NCI-H748 treated with DMSO at 0.1 percent for 48 hours (cell line): ENCODE data around the gene SMYD4.
"Not testable (repeated sequence)": the region's sequence is repeated elsewhere in the genome, so short reads cannot be mapped to it uniquely, and the experiment has no call there.

Experiments used
- DNase-seq: peaks from one replicate; lab custom pipeline; 2025; lab: John Stamatoyannopoulos, UW

SMYD4 gene

DNA sequence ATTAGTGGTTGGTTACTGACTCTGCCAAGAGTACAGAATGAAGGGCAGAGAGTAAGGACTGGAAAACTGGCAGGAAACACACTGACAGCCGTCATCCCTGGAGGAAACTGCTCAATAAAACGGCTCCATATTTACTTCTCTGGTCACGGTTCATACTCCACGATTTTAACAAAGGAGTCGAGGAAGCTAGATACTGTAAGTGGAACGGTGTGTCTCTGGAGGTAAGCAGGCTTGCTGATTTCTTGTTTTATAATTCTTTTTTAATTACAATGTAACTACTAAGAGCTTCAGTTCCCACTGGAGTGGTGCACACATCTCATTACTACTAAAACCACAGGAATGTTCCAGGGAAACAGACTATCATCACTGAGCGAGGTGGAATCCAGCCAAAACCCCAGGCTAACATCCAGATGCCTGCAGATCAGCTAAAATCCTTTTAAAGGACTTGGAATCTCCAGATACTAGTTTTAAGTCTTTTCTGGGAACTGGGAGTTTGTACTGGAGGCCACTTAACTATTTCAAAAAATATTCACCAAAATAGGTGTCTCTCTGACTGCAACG lies 50.1 kb downstream of the SMYD4 start:
- DNase-seq: no peak

DNA sequence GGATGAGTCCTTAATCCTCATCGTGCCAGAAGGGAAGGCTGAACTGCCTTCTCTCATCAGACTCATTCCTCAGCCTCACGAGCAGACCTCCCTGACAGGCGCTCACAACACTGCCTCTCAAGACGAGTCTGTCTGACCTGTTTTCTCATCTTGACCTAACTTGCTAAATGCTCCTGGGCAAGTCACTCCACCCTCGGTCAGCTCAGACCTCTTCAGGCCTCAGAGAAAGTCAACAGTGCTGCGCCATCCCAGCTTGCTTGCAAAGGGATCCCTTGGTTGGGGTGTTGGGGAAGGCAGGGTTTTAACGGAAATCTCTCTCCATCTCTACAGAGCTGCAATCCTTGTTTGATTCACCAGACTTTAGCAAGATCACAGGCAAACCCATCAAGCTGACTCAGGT lies 52.8 kb downstream of the SMYD4 start:
- no peak for DNase-seq

DNA sequence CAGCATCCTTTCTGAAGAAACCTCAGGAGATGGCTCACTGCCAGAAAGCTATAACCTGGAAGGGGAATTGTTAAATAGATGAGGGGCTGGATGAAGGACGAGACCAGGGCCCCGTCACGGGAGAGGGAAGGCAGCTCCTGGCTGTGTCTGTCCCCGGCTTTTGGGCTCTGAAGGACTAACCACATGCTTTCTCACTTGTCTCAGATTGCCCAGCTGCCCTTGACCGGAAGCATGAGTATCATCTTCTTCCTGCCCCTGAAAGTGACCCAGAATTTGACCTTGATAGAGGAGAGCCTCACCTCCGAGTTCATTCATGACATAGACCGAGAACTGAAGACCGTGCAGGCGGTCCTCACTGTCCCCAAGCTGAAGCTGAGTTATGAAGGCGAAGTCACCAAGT lies 53.4 kb downstream of the SMYD4 start:
- no peak for DNase-seq

DNA sequence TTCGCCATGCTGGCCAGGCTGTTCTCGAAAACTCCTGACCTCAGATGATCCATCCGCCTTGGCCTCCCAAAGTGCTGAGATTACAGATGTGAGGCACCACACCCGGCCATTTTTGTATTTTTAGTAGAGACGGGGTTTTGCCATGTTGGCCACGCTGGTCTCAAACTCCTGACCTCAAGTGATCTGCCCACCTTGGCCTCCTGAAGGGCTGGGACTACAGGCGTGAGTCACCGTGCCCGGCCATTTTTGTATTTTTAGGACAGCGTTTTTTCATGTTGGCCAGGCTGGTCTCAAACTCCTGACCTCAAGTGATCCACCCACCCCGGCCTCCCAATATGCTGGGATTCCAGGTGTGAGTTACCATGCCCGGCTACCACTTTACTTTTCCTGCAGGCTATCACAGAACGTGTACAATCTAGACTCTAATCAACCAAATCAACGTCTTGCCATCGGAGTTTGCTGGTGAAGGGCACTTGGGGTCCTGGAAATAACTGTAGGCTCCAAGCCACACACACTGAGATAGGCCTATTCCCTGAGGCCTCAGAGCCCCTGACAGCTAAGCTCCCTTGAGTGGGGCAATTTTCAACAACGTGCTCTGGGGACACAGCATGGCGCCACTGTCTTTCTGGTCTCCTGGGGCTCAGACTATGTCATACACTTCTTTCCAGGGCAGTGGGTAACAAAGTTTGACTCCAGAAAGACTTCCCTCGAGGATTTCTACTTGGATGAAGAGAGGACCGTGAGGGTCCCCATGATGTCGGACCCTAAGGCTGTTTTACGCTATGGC lies 55.1 kb downstream of the SMYD4 start:
- DNase-seq: no peak

DNA sequence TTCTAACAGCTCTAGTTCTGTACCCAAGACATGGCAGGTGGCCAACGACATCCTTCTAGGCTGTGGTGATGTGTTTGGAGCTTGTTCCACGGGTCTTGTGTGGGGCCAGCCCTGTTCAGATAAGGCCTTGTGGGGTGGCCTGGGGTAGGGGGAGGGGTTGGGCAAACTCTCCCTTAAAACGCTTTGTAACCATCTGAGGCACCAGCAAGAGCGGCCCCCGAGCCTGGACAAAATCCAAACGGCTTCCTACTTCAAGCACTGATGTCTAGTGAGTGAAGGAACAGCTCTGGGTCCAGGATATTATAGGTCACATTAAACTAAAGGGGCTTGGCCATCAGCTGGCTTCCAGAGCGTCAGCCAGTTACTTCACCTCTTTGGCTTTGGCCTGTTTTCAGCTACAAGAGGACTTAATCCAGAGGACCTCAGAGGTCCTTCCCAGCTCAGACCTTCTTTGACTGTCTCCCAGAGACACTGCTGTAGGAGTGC lies 56.0 kb downstream of the SMYD4 start:
- DNase-seq: no peak

DNA sequence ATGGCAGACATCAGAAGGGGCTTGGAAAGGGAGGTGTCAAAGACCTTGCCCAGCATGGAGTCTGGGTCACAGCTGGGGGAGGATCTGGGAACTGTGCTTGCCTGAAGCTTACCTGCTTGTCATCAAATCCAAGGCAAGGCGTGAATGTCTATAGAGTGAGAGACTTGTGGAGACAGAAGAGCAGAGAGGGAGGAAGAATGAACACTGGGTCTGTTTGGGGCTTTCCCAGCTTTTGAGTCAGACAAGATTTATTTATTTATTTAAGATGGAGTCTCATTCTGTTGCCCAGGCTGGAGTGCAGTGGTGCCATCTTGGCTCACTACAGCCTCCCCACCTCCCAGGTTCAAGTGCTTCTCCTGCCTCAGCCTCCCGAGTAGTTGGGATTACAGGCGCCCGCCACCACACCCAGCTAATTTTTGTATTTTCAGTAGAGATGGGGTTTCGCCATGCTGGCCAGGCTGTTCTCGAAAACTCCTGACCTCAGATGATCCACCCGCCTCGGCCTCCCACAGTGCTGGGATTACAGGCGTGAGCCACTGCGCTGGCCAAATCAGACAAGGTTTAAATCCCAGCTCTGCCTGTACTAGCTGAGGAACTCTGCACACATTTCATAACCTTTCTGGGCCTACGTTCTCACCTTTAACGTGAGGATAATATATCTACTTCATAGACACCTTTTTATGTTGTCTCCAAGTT lies 56.6 kb downstream of the SMYD4 start:
- DNase-seq: not testable (repeated sequence)

DNA sequence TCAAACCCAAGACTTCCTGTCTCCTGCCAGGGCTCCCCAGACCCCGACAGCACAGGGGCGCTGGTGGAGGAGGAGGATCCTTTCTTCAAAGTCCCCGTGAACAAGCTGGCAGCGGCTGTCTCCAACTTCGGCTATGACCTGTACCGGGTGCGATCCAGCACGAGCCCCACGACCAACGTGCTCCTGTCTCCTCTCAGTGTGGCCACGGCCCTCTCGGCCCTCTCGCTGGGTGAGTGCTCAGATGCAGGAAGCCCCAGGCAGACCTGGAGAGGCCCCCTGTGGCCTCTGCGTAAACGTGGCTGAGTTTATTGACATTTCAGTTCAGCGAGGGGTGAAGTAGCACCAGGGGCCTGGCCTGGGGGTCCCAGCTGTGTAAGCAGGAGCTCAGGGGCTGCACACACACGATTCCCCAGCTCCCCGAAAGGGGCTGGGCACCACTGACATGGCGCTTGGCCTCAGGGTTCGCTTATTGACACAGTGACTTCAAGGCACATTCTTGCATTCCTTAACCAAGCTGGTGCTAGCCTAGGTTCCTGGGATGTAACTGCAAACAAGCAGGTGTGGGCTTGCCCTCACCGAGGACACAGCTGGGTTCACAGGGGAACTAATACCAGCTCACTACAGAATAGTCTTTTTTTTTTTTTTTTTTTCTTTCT lies 59.8 kb downstream of the SMYD4 start:
- no peak for DNase-seq

DNA sequence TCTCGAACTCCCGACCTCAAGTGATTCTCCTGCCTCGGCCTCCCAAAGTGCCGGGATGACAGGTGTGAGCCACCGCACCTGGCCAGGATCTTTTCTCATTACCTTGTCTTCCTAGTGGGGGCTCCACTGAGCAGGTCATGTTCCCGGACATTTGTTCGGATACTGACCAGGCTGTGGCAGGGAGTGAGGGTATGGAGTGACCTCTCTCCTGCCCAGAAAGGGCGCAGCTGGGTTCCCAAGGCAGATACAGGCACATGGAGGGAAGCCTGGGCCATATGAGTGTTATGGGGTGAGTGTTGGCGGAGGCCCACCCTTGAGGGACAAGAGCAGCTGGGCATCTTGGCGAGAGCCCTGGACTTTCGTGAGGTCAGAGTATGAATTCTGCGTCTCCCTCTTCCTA lies 62.3 kb downstream of the SMYD4 start:
- no peak for DNase-seq

DNA sequence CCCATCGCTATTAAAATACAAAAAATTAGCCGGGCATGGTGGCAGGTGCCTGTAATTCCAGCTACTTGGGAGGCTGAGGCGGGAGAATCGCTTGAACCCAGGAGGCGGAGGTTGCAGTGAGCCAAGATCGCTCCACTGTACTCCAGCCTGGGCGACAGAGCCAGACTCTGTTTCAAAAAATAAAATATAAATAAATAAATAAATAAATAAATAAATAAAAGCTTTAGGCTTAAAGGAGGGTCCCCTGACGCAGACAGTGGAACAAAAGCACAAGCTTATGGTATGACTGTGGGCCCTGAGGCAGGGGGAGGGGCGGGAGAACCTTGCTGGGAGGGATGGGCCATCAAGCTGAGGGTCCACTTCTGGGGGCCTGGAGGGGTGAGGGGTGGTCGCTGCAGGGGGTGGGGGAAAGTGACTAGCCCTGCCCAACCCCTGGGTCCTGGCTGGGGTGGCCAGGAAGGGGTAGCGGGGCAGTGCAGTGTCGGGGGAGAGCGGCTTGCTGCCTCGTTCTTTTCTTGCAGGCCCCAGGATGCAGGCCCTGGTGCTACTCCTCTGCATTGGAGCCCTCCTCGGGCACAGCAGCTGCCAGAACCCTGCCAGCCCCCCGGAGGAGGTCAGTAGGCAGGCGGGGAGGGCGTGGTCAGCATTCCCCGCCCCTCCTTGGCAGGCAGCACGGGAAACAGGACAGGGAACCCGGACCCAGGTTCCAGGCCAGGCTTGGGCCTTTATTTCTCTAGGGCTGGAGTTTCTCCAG lies 63.1 kb downstream of the SMYD4 start:
- DNase-seq: no peak

DNA sequence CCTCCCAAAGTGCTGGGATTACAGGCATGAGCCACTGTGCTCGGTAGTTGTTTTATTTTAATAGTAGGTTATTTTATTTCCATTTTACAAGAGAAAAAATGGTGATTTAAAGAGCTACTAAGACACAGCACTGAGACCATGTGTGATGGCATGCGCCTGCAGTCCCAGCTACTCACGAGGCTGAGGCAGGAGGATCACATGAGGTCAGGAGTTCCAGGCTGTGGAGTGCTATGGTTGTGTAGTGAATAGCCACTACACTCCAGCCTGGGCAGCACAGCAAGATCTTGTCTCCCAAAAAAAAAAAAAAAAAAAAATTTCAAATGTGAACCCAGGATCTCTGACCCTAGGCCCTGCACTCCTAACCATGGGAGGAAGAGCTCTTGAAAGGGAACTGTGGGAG lies 64.1 kb downstream of the SMYD4 start:
- no peak for DNase-seq

DNA sequence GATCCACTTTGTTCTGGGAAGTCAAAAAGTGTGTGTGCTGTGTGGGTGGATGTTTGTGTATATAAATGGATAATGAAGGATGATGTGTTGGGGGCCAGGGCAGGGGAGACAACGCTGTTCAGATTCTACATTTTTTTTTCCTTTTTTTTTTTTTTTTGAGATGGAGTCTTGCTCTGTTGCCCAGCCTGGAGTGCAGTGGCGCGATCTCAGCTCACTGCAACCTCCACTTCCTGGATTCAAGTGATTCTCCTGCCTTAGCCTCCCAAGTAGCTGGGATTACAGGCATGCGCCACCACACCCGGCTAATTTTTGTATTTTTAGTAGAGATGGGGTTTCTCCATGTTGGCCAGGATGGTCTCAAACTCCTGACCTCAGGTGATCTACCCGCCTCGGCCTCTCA lies 65.0 kb downstream of the SMYD4 start:
- not testable (repeated sequence) for DNase-seq

DNA sequence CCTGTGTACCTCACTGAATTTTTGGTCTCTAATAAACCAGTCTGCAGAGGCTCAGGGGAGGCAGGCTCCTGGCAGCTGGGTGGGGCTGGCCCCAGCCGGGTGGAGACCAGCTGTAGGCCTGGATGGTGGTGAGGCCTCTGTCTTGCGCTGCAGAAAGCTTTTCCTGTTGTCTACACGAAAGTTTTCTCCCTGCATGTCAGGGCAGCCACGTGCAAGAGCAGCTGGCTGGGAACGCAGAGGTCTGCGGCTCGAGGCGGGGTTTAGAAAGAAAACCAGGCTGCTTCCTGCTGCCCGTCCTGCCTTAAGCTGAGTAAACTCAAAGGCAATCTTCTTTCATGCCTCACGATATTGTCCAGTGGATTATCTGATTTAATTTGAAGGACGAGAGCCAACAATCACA lies 65.4 kb downstream of the SMYD4 start:
- no peak for DNase-seq

DNA sequence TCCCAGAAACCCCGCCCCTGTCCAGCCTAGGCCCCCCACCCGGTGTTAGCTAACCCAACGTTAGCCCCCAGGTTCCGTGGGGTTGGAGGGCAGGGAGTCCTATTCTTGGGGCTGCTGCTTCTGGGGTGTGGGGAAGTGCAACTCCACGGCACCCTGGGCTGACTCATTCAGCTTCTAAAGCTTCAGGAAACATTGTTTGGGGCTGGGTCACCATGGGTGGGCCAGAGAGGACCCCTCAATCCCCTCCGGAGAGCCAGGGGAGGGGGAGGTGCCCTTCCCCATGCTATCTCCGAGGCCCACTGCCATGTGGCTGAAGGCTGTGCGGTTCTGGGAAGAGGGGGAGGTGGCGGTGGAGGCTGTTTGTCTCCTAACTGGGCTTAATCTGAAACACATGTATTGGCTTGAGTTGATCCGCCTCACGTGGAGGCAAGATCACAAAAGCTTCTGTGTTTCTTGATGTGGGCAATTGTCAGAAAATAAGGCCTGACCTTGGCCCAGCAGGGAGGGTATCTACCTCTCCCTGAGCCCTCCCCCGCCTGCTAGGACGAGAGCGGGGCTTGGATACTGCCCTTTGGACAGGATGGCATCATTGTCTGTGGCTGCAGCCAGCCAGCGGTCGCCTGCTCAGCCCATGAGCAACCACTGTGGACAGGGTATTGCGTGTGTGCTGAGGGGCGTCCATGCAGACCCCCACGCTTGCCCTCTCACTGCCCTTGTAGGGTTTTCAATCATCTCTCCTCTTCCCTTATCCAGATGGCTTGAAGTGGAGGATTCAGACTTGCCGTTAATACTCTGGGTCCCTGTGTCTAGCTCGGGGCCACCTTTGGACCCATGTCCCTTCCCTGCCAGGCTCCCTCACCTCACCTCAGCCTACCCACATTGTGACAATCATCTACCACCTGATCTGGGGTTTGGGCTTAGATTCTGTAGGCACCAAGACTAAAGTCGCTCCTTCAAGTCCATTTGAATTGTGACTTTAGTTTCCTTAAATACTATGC lies 66.5 kb downstream of the SMYD4 start:
- DNase-seq: no peak

DNA sequence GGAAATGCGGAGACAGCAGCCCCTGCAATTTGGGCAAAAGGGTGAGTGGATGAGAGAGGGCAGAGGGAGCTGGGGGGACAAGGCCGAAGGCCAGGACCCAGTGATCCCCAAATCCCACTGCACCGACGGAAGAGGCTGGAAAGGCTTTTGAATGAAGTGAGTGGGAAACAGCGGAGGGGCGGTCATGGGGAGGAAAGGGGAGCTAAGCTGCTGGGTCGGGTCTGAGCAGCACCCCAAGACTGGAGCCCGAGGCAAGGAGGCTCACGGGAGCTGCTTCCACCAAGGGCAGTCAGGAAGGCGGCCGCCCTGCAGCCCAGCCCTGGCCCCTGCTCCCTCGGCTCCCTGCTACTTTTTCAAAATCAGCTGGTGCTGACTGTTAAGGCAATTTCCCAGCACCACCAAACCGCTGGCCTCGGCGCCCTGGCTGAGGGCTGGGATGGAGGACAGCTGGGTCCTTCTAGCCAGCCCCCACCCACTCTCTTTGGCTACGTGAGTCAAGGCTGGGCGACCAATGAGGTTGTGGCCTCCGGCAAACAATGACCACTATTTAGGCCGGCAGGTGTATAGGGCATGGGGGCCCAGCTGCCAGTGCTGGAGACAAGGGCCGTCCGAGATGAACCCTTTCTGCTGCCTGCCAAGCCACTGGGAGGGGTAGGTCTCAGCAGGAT lies 67.3 kb downstream of the SMYD4 start:
- DNase-seq: peak; percentile 31

DNA sequence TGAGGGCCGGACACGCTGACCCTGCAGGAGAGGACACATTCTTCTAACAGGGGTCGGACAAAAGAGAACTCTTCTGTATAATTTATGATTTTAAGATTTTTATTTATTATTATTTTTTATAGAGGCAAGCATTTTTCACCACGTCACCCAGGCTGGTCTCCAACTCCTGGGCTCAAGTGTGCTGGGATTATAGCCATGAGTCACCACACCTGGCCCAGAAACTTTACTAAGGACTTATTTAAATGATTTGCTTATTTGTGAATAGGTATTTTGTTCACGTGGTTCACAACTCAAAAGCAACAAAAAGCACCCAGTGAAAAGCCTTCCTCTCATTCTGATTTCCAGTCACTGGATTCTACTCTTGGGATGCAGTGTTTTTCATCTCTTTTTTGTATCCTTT lies 70.2 kb downstream of the SMYD4 start:
- no peak for DNase-seq

DNA sequence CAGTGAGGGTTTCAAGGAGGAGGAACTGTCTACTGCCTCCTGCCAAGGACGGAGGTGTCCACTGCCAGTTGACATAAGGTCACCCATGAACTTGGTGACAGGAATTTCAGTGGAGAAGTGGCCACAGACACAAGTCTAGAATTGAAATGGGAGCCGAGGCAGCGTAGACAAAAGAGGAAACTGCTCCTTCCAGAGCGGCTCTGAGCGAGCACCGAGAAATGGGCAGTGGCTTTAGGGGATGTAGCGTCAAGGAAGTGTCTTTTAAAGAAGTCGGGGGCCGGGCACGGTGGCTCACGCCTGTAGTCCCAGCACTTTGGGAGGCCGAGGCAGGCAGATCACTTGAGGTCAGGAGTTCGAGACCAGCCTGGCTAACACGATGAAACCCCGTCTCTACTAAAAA lies 70.9 kb downstream of the SMYD4 start:
- DNase-seq: no peak

DNA sequence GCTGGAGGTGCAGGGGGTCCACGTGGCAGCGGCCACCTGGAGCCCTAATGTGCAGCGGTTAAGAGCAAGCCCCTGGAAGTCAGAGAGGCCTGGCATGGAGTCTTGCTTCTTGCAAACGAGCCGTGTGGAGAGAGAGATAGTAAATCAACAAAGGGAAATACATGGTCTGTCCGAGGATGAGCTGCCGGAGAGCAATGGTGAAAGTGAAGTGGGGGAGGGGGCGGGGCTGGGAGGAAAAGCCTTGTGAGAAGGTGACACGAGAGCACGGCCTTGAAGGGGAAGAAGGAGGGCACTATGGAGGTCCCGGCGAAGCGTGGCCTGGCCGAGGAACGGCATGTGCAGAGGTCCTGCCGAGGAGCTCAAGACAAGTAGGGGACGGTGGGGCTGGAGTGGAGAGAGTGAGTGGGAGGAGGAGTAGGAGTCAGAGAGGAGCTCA lies 73.9 kb downstream of the SMYD4 start:
- DNase-seq: no peak

DNA sequence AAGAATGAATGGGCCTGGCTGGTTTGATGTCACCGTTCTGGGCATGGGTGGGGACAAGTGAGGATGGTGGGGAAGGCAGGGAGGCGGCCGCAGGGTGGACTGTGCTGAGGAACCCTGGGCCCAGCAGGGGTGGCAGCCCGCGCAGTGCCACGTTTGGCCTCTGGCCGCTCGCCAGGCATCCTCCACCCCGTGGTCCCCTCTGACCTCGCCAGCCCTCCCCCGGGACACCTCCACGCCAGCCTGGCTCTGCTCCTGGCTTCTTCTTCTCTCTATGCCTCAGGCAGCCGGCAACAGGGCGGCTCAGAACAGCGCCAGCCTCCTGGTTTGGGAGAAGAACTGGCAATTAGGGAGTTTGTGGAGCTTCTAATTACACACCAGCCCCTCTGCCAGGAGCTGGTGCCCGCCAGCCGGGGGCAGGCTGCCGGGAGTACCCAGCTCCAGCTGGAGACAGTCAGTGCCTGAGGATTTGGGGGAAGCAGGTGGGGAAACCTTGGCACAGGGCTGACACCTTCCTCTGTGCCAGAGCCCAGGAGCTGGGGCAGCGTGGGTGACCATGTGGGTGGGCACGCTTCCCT lies 74.4 kb downstream of the SMYD4 start:
- no peak for DNase-seq

DNA sequence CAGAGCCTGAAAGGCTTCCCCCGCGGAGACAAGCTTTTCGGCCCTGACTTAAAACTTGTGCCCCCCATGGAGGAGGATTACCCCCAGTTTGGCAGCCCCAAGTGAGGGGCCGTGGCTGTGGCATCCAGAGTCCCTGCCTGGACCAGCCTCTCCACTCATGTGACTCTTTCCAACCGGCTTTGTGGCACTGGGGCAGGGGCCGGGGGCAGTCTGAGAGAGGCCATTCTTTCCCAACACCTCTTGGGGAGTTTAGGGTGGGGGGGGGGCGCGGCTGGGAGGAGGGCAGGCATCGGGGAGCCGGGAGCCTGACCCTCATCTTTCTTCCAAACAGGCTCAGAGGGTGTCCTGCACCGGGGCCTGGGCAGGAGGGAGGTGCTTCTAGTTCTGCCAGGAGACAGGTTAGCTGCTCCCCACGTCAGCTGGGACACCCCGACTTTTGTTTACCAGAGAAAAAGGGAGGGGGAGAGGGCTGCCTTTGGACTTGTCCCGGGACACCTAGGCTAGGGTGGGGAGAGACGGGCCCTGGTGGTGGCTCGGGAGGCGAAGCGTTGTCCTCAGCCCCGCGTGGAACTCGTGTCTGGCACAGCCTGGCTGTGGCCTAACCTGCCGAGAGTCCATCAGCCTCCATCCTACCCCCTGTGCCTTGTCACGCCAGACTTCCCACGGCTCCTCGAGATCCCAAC lies 75.1 kb downstream of the SMYD4 start:
- no peak for DNase-seq
